22Rv1 (cell line): ENCODE data around the gene ECE1.

Experiments used
- CTCF ChIP-seq: fragments of 450-650 bp; IDR thresholded peaks from 2 replicates; pipeline ENCODE4 v1.5.1; 2017; ENCODE audit warnings: mild to moderate bottlenecking
- ZFX ChIP-seq: fragments of 450-650 bp; IDR thresholded peaks from 2 replicates; pipeline ENCODE4 v1.6.1; 2017; ENCODE audit warnings: antibody characterized with exemption, borderline replicate concordance

- no peak for TF ChIP-seq CTCF
- no peak for TF ChIP-seq ZFX
Observed at GRCh38 chr1:21322681-21323016, 32.4 kb upstream of the ECE1 start.
